Omental fat pad (tissue), 4 donors: Measurements from ENCODE around the gene FCGR3B. TPM values are rescaled to one million over a fixed set of nuclear protein-coding genes. Genes with fewer than 3 reads are reported as not detected.
A peak's percentile ranks its signal among the peaks of the same experiment; 100 is the strongest.
"Not testable (repeated sequence)": the region's sequence is repeated elsewhere in the genome, so short reads cannot be mapped to it uniquely, and the experiment has no call there.

Experiments used
- ATAC-seq: fragments of 150-250 bp; one replicate; pipeline ENCODE4 v1.9.1; 2016; ENCODE audit warnings: mild to moderate bottlenecking, moderate library complexity; ENCODE audit not compliant: low FRiP score
- DNase-seq: peaks from one replicate; pipeline ENCODE4 v3.0.0-alpha.2; 2019; ENCODE audit warnings: low spot score
- total RNA-seq, 4 donors: library from RNA; depleted of rRNA; stranded (reverse); fragments of >200 nt; gene quantifications; one replicate each; pipeline ENCODE4 v1.1.0, GENCODE V29; 2016

The FCGR3B gene
- total RNA-seq, 4 donors from 2014 or later = 3.7 to 31.4 (median 5.9) TPM

DNA sequence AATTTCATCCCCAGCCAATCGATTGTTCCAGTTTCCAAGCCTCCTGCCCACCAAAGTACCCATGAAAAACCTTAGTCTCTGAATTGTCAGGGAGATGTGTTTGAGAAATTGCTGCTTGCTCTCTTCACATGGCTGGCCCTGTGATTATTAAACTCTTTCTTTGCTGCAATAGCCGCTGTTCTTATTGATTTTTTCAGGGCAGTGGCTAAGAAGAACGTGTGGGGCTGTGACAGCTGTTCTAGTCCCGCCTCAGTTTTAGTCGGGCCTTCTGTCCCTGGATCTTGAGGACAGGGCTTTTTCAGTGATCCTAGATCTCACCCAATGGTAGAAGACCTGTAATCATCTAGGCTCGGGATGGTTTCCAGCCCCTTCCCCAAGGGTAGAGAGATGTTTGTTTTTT is 23.0 kb upstream of the FCGR3B start:
- ATAC-seq, DNase-seq: not testable (repeated sequence)

DNA sequence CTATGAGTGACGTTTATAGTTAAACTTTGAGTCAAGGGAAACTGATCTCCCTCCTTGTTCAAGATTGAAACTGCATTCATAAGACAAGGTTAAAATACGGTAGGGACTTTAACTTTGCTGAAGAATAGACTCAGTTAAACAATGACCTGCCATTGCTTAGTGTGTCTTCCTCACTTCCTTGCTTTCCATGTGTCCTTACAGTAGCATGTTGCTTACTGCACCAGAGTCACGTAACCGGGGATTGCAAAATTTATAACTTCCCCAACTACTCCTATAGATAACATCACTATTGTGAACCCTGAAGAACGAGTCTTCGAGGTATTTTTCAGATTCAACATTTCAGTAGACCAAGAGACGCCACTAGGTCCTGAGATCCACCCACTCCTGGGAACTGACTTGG is 22.6 kb upstream of the FCGR3B start:
- DNase-seq, ATAC-seq: not testable (repeated sequence)

DNA sequence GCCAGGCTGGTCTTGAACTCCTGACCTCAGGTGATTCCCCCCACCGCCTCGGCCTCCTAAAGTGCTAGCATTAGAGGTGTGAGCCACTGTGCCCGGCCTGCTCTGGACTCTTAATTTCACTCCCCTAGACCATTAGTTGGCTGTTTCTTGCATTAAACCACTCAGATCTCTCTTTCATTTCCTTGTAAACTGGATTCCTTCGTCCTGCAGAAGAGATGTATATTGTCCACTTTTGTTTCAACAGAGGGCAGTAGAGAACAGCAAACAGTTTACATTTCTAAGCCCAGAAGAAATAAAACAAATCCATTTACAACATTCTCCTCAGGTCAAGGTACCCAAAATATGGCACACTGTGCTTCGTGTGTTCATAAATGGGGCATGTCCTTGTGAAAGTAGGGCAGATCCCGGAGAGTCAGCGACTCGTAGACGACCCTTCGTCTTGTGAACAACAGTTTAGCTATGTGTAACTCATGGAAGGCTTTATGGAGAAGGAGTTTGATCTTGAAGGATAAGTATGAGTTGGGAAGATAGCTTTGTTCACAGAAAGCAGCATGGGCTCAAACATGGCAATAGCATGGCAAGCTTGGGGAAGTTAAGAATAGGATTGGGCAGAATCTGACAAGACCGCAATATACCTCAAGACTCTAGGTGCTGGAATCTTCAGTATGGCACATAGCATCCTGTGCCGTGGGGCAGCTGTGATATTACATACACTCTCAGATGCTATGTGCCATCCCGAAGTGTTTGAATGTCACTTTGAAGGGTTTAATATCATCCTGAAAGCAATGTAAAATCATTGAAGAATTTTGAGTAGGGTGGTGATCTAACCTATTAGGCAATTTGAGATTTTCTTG is 16.8 kb upstream of the FCGR3B start:
- ATAC-seq, DNase-seq: not testable (repeated sequence)

DNA sequence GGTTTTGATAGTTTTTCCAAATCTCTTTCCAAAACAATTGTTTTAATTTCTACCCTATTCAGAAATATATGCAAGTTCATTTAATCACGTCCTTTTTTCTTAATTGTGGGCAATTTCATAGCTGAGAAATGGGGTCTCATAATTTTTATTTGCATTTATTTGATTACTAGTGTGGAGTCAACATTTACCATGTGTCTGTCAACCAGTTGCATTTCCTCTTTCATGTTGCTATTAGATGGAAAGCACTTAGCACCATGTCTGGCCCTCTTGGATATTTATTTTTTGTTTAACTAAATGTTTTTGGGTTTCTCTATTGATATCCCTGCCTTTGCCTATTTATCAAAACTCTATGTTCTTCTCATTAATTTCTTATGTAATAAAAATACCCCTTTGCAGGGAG is 13.9 kb upstream of the FCGR3B start:
- not testable (repeated sequence) for DNase-seq, ATAC-seq

DNA sequence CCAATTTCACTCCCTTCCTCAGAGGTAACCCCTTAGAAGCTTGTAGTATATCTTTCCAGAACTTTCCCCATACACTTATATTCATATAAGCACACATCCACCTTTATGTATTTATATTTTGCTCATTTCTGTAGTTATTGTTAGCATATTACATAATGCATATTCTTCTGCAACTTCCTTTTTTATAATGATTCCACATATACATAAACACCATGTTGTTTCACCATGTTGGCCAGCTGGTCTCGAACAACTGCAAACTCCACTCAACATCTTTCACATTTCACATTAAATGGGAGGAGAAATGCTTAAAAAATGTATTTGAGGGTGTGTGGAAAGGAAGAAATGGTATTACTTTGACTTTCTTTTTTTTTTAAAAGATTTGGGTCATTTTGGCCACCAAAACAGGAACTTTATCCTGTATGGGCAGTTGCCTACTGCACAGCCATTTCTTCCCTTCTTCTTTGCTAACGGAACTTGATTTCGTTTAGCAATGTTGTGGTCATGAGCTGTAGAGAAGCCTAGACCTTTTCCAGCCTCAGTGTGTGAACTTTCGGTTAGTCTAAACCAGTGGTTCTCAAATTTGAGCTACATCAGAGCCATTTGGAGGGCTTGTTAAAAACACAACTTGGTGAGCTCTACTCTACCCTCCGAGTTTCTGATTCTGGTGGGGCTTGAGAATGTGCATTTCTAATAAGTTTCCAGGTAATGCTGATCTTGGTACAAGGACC is 12.7 kb upstream of the FCGR3B start:
- not testable (repeated sequence) for DNase-seq, ATAC-seq

DNA sequence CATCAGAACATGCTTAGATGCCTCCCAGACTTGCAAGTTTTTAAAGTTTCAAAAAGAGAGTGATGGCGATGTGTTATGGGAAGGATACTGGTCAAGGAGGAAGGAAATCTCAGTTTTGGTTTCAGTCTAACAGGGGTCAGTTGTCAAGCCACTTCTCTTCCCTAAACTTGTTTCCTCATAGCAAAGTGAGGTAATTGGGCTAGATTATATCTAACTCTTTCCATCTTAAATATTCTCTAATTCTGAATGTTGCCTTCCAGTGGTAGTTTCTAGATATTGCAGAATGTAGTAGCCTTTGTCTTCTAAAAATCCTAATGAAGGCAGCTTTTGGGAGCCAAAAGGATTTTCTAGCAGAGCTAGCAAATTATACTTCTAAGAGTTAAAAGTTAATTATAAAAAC is 11.7 kb upstream of the FCGR3B start:
- not testable (repeated sequence) for ATAC-seq, DNase-seq

DNA sequence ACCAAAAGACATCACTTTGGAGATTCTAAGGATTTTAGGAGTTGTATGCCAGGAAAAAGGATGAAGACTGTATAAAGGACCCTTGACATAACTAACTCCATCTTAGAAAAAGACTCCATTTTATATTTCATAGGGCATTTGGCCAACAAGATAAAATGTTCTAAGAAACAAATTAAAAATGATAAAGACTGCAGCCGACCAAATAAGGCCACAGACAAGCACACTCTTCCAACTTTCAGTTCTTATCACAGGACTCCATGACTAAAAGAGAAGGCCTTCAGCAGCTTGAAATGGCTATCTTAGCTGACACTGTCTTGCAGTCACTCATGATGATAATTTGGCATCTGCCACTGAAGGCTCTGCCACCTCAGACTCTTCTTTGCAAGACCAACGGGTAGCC is 8.2 kb upstream of the FCGR3B start:
- ATAC-seq, DNase-seq: not testable (repeated sequence)

DNA sequence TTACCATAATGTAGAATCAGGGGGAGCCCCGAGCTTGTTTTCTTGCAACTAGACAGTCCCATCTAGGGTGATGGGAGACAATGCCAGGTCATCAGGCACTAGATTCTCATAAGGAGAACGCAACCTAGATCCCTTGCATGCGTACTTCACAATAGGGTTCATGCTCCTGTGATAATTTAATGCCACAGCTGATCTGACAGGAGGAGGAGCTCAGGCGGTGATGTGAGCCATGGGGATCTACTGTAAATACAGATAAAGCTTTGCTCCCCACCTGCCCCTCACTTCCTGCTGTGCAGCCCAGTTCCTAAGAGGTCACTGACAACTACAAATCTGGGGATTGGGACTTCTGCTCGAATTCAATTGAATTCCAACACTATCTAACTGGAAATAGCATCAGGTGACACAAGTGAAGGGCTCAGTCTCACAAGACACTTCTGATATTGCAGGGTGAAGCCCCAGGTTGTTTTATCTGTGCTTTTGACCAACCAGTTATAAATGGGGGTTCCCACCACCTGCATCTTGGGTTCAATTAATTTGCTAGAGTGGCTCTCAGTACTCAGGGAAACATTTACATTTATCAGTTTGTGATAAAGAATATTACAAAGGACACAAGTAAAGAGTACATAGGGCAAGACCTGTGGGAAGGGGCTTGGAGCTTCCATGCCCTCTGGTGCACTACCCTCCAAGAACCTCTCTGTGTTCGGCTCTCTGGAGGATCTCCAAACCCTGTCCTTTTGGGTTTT is 7.4 kb upstream of the FCGR3B start:
- not testable (repeated sequence) for DNase-seq, ATAC-seq

DNA sequence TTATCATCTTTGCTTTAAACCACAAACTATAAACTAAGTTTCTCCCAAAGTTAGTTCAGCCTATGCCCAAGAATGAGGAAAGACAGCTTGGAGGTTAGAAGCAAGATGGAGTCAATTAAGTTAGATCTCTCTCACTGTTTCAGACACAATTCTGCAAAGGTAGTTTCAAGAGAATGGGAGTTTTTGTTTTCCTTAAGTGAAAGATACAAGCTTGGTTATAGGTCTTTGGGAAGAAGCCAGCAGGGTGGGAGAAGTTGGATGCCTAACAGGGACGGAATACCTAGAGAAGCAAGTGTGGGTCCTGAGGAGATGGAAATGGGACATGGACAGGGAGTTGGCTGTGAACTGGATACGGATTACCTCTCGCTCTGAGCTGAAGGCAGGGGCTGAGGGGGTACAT is 6.0 kb upstream of the FCGR3B start:
- DNase-seq, ATAC-seq: not testable (repeated sequence)

DNA sequence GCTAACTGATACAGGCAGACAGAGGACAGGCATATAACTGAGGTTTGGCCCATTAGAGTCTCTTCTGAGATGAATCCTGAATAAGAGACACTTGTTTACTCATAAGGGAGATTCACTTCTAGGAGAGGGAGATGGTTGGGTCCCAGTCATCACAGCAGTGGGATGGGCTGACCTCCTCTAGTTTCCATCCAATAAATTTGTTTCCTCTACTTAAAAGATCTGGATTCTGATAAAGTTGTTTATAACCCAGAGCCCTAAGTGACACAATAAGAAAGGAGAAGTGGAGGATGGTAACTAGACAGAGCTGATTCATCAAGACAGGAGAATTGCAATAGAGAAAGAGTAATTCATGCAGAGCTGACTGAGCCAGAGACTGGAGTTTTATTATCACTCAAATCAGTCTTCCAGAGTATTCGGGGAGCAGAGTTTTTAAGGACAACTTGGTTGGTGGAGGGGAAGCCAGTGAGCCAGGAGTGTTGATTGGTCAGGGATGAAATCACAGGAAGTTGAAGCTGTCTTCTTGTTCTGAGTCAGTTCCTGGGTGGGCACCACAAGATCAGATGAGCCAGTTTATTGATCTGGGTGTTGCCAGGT is 5.3 kb upstream of the FCGR3B start:
- DNase-seq, ATAC-seq: not testable (repeated sequence)

DNA sequence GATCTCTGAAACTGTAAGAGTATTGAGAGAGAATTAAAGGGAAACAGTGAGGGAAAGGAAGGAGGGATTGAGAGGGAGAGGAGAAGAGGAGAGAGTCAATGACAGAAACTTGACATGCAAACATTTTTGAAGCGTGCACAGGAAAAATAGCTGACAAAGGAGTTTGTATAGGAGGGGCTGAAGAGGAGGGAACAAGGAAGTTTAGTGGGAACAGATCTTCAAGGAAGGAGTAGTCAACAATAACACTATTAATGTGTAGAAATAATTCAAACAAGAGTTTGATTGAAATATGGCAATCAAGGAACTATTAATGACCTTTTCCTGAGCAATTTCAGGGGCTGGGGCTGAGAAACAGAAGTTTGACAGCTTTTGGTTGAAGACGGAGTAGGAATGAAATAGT is 4.0 kb upstream of the FCGR3B start:
- DNase-seq, ATAC-seq: not testable (repeated sequence)

DNA sequence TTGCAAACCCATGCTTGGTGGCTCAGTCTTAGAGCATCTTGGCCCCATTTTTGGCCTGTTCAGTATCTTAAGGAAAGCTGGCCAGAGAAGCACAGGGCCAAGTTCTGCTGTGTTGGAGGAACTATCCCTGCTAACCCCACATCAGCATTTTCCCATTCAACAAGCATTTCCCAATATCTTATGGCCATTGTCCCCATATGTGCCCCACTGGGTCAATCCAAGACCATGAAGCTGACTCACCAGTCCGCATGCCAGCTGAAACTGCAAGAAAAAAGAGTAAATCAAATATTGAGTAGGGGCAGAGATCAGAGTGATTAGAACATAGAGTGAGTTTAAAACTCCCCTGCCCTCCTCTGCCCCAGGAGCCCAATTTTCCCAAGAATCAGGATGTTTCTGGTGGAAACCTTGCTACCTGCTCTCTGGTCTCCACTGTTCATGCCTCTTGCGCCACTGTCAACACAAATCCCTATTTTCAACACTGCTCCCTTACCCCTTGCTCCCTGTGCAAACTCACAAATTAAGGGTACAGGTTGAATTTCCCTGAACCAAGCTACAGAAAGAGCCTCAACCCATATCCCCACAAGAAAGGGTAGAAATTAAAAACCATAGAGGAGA is 741 bp downstream of the FCGR3B start:
- DNase-seq, ATAC-seq: not testable (repeated sequence)

DNA sequence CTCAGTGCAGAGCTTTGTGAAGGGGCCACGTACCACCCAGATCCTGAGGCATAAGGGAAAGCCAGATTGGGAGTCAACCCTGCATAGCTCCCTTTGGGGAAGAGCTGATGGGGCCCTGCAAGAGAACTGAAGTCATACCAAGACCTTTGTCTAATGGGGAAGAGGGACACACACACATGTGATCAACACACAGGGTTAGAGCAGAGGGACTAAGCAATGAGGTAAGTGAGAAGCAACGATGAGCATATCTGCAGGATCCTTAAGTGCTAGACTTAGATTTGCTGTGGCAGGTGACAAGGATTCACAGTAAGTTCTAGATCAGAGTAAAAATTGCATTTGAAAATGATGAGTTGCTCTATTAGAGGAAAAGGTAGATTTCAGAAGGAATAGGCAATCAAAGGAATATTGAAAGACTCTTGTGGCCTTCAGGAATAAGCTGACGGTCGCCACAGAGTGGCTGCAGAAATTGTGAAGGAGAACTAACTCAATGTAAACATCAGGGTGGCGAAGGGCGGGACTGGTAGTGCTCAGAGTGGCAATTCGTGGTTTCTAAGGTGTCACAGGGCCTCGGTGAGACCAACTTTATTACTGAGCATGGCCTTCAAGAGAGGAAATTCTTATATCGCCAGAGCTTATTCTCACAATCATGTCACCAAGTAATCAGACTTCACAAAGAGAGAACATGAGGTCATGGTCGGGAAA is 4.4 kb downstream of the FCGR3B start:
- ATAC-seq, DNase-seq: not testable (repeated sequence)

DNA sequence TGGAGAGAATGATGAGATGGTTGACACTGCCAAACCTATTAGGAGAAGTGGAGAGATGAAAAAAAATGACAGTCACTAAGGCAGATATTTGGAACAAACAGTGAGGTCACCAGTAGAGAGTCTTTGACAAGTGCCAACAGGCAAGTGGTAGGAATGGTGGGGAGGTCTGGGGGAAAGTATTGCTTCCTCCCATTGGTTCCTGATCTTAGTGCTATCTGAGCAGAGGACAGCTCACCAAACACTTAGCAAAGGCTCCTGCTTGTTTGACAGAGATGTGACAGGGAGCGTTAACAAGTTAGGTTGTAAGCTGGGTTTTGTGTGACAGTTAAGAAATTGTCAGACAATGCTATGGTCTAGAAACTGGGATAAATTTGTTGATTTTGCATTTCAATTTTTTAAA is 6.4 kb downstream of the FCGR3B start:
- not testable (repeated sequence) for ATAC-seq, DNase-seq

DNA sequence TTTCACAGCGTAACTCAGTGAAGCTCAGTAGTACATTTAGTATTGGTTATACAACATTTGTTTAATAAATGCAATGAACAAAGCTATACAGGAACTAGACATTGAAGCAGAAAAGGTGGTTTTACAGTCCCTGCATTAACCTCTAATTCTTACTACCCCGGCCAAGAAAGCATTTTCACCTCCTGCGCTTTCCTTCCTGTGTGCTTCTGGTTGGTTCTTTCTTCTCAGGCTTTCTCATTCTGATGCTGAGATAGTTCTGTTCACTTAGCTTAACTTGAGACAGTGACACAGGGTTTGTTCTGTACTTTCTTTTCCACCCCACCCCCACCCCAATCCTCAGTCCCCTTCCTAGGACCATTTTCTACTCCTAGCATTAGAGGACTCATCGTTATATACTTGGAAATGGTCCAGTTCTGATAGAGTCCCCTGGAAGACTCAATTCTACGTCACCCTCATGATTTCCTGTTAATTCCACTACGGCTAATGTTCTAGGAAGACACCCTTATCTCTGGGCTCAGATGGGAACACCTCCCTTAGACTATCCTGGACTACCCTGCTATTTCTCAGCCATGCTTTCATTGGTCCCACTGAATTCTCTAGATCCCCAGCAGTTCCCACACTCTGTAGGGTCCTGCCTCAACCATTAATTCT is 7.5 kb downstream of the FCGR3B start:
- not testable (repeated sequence) for DNase-seq, ATAC-seq

DNA sequence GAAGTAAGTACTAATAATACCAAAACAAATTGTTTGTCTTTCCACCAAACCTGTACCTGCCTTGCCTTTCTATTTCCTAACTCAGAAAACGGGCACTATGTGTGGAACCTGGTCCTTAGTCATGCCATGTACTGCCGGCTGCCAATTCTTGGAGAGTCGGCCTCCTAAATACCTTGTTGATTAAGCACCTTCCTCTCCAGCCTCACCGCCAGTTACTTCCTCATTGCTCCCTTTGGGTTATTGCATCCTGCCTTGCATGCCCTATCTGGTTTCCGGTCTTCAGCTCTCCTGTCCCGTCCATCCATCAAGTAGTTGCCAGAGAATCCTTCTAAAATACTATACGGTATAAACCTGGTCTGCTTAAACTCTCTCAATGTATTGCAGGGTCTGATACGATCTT is 8.9 kb downstream of the FCGR3B start:
- ATAC-seq, DNase-seq: not testable (repeated sequence)

DNA sequence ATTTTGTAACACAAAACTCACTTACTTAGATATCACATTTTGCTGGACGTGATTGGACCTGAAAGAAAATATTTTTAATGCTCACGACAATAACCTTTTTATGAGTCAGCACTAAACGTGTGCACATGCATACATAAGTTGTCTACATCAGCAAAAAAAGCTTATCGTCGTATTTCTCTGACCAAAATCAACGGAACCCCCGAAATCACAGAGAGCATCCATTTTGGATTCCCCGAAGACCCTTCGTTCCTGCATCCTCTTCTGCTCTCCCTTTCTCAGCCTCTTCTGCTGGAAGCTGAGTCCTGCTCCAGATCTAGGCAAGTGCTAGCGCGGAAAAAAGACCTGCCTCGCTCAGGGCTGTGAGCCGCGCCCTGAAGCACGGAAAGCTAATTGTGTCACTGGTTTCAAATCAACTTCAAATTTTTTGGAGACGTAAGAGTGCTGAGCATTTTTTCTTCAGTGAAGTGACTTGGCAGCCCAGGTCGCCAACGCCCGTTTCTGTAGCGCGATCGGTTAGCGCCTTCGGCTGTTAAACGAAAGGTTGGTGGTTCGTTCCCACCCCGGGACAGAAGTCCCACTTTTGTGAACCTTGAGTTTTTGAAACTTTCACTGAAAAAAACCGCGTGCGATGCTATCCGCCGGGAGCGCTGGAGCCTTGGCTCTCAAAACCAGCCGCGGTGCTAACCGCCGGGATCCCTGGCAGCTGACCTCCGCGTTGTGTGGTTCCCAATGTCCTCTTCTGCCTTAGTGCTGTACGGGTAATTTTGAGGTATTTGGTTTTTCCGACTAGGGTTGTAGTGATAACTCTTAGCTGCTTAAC is 9.6 kb downstream of the FCGR3B start:
- peak; percentile 90 for ATAC-seq
- DNase-seq = not testable (repeated sequence)
